ENCODE results near the gene ENTPD1. TPM values are rescaled to one million over a fixed set of nuclear protein-coding genes. Genes with fewer than 3 reads are reported as not detected.

Gene ENTPD1
- polyA plus RNA-seq, 3 donors = 19.7 to 20.8 (median 20.5) TPM

Other genes starting within 250 kb of the ENTPD1 start
- 10 to 100 TPM; 27.0 to 35.1 (median 28.2) TPM for gene SORBS1, start 194.8 kb upstream of the ENTPD1 start, polyA plus RNA-seq (ENCODE audit: insufficient read length in 3 of 3)
- gene ALDH18A1, start 99.5 kb upstream of the ENTPD1 start, polyA plus RNA-seq (ENCODE audit: insufficient read length in 3 of 3) = 10 to 100 TPM; 72.7 to 82.9 (median 82.2) TPM
- gene TCTN3, start 62.2 kb upstream of the ENTPD1 start, polyA plus RNA-seq (ENCODE audit: insufficient read length in 3 of 3) = 10 to 100 TPM; 75.0 to 81.1 (median 77.6) TPM
- 1 to 10 TPM; 1.6 to 2.7 (median 1.8) TPM for gene CC2D2B, start 151.8 kb downstream of the ENTPD1 start, polyA plus RNA-seq (ENCODE audit: insufficient read length in 3 of 3)

Measured in renal pelvis (tissue), 3 donors.